HEK293T (cell line): ENCODE measurements around the gene AMTN.

Experiments used
- CTCF ChIA-PET: fragments of 350-600 bp; formaldehyde crosslinking; extraction: SDS; loops from one replicate; lab custom pipeline; 2021; ENCODE audit warnings: antibody characterized with exemption, inconsistent platforms; lab: Yijun Ruan, JAX
- POLR2A ChIA-PET: fragments of 350-600 bp; formaldehyde crosslinking; extraction: SDS; loops from one replicate; lab custom pipeline; 2020; ENCODE audit warnings: antibody characterized with exemption, inconsistent platforms; lab: Yijun Ruan, JAX
- DNase-seq: peaks from one replicate; pipeline ENCODE4 v3.0.0; 2012; ENCODE audit warnings: mixed read lengths; ENCODE audit errors: extremely low spot score
- ARNT ChIP-seq: fragments of 450-650 bp; IDR thresholded peaks from 2 replicates; pipeline ENCODE4 v1.6.1; 2017; ENCODE audit warnings: mild to moderate bottlenecking
- BHLHE40 ChIP-seq: fragments of 450-650 bp; IDR thresholded peaks from 2 replicates; pipeline ENCODE4 v1.6.1; 2016; ENCODE audit warnings: mild to moderate bottlenecking, moderate library complexity, borderline replicate concordance
- CTBP1 ChIP-seq: fragments of 450-650 bp; IDR thresholded peaks from 2 replicates; pipeline ENCODE4 v1.6.1; 2016; ENCODE audit warnings: borderline replicate concordance
- ELF4 ChIP-seq: fragments of 450-650 bp; IDR thresholded peaks from 2 replicates; pipeline ENCODE4 v1.6.1; 2017; ENCODE audit warnings: antibody characterized with exemption
- FOXA1 ChIP-seq: fragments of 450-650 bp; IDR thresholded peaks from 2 replicates; pipeline ENCODE4 v1.6.1; 2016; ENCODE audit warnings: mild to moderate bottlenecking
- FOXK2 ChIP-seq: fragments of 450-650 bp; IDR thresholded peaks from 2 replicates; pipeline ENCODE4 v1.6.1; 2016; ENCODE audit warnings: mild to moderate bottlenecking
- FOXM1 ChIP-seq: fragments of 450-650 bp; IDR thresholded peaks from 2 replicates; pipeline ENCODE4 v1.6.1; 2017; ENCODE audit warnings: mild to moderate bottlenecking, borderline replicate concordance
- HDGF ChIP-seq: fragments of 450-650 bp; IDR thresholded peaks from 2 replicates; pipeline ENCODE4 v1.6.1; 2017; ENCODE audit warnings: antibody characterized with exemption, borderline replicate concordance
- L3MBTL2 ChIP-seq: fragments of 450-650 bp; conservative IDR thresholded peaks from 2 replicates; pipeline ENCODE4 v1.6.1; 2016; ENCODE audit warnings: mild to moderate bottlenecking
- LEF1 ChIP-seq: fragments of 450-650 bp; IDR thresholded peaks from 2 replicates; pipeline ENCODE4 v1.6.1; 2017; ENCODE audit warnings: mild to moderate bottlenecking, borderline replicate concordance
- NFRKB ChIP-seq: fragments of 450-650 bp; IDR thresholded peaks from 2 replicates; pipeline ENCODE4 v1.6.1; 2016; ENCODE audit warnings: mild to moderate bottlenecking, moderate library complexity
- PKNOX1 ChIP-seq: fragments of 450-650 bp; IDR thresholded peaks from 2 replicates; pipeline ENCODE4 v1.6.1; 2016
- SP1 ChIP-seq: fragments of 450-650 bp; IDR thresholded peaks from 2 replicates; pipeline ENCODE4 v1.6.1; 2017
- SUZ12 ChIP-seq: fragments of 450-650 bp; IDR thresholded peaks from 2 replicates; pipeline ENCODE4 v1.6.1; 2016; ENCODE audit warnings: mild to moderate bottlenecking
- TARDBP ChIP-seq: fragments of 450-650 bp; IDR thresholded peaks from 2 replicates; pipeline ENCODE4 v1.6.1; 2016
- ZNF384 ChIP-seq: fragments of 450-650 bp; IDR thresholded peaks from 2 replicates; pipeline ENCODE4 v1.6.1; 2016

The AMTN gene

GRCh38 chr4:70559211-70559830 is 41.0 kb downstream of the AMTN start:
- ChIA-PET CTCF (interaction anchor here (0.6 to 1.2 kb wide), 7 partner anchors 9 to 1271 kb away, joined by 3 to 4 read pairs (median 3); no protein-coding TSS in a partner anchor), POLR2A (no interaction called here)

GRCh38 chr4:70559924-70560323 is 41.6 kb downstream of the AMTN start:
- CTCF ChIA-PET: interaction anchor here (0.6 to 1.2 kb wide), 2 partner anchors 10 to 593 kb away, joined by 3 read pairs; no protein-coding TSS in a partner anchor
- POLR2A ChIA-PET: no interaction called here

More at GRCh38 chr4:70559211-70559830, 41.0 kb downstream of the AMTN start:
- peak; percentile 61 for DNase-seq
- no peak for TF ChIP-seq LEF1
- TF ChIP-seq HDGF: no peak
- TF ChIP-seq FOXK2: no peak

GRCh38 chr4:70564033-70564432 is 45.7 kb downstream of the AMTN start:
- TF ChIP-seq FOXM1: no peak
- no peak for TF ChIP-seq FOXA1
- no peak for TF ChIP-seq ZNF384
- no peak for TF ChIP-seq SUZ12
- TF ChIP-seq ARNT: no peak
- no peak for TF ChIP-seq FOXK2
- TF ChIP-seq BHLHE40: no peak
- no peak for TF ChIP-seq TARDBP
- no peak for TF ChIP-seq ELF4
- TF ChIP-seq CTBP1: no peak
- ChIA-PET CTCF (no interaction called here), POLR2A (no interaction called here)
- no peak for DNase-seq

More at GRCh38 chr4:70559924-70560323, 41.6 kb downstream of the AMTN start:
- no peak for DNase-seq
- TF ChIP-seq FOXA1: no peak
- no peak for TF ChIP-seq LEF1
- no peak for TF ChIP-seq CTBP1
- TF ChIP-seq NFRKB: no peak
- TF ChIP-seq SUZ12: no peak
- TF ChIP-seq SP1: no peak
- no peak for TF ChIP-seq PKNOX1

GRCh38 chr4:70570796-70571195 is 52.4 kb downstream of the AMTN start:
- ChIA-PET POLR2A (no interaction called here), CTCF (no interaction called here)
- no peak for TF ChIP-seq CTBP1
- no peak for TF ChIP-seq L3MBTL2
- TF ChIP-seq ARNT: no peak
- no peak for TF ChIP-seq TARDBP
- TF ChIP-seq NFRKB: no peak
- TF ChIP-seq ELF4: no peak
- TF ChIP-seq FOXK2: no peak
- TF ChIP-seq SP1: no peak
- TF ChIP-seq ZNF384: no peak
- TF ChIP-seq BHLHE40: no peak
- TF ChIP-seq FOXM1: no peak
- no peak for DNase-seq

GRCh38 chr4:70571772-70572171 is 53.4 kb downstream of the AMTN start:
- ChIA-PET POLR2A (no interaction called here), CTCF (no interaction called here)
- TF ChIP-seq SP1: no peak
- no peak for TF ChIP-seq PKNOX1
- no peak for TF ChIP-seq LEF1
- no peak for TF ChIP-seq FOXM1
- TF ChIP-seq BHLHE40: no peak
- no peak for TF ChIP-seq SUZ12
- no peak for TF ChIP-seq ARNT
- no peak for TF ChIP-seq FOXA1
- TF ChIP-seq FOXK2: no peak
- TF ChIP-seq HDGF: no peak
- TF ChIP-seq L3MBTL2: no peak
- no peak for TF ChIP-seq TARDBP
- no peak for TF ChIP-seq ZNF384
- TF ChIP-seq NFRKB: no peak
- TF ChIP-seq CTBP1: no peak
- no peak for TF ChIP-seq ELF4
- no peak for DNase-seq

GRCh38 chr4:70575964-70576363 is 57.6 kb downstream of the AMTN start:
- no peak for DNase-seq
- ChIA-PET CTCF (no interaction called here), POLR2A (no interaction called here)
- no peak for TF ChIP-seq ZNF384

GRCh38 chr4:70577220-70577927 is 59.0 kb downstream of the AMTN start:
- DNase-seq: peak; percentile 29
- CTCF ChIA-PET: interaction anchor here (0.7 kb wide), 1 partner anchor 9 kb away, joined by 4 read pairs; no protein-coding TSS in a partner anchor
- peak; percentile 93 for TF ChIP-seq LEF1
- no peak for TF ChIP-seq CTBP1
- POLR2A ChIA-PET: no interaction called here
